ENCODE data around the gene COA1.

- no peak for TF ChIP-seq CTCF (IDR thresholded peaks at IDR 0.05)
- no peak for TF ChIP-seq POLR2A (IDR thresholded peaks at IDR 0.05)
These were observed 25.3 kb upstream of the COA1 start for GRCh38 chr7:43754596-43754995.
